ENCODE data around the gene BRICD5. TPM values are rescaled to one million over a fixed set of nuclear protein-coding genes. Genes with fewer than 3 reads are reported as not detected.
"Not testable (repeated sequence)": the region's sequence is repeated elsewhere in the genome, so short reads cannot be mapped to it uniquely, and the experiment has no call there.

The BRICD5 gene
- total RNA-seq, 1 donor from 2014 or later: 10.1 TPM

DNA sequence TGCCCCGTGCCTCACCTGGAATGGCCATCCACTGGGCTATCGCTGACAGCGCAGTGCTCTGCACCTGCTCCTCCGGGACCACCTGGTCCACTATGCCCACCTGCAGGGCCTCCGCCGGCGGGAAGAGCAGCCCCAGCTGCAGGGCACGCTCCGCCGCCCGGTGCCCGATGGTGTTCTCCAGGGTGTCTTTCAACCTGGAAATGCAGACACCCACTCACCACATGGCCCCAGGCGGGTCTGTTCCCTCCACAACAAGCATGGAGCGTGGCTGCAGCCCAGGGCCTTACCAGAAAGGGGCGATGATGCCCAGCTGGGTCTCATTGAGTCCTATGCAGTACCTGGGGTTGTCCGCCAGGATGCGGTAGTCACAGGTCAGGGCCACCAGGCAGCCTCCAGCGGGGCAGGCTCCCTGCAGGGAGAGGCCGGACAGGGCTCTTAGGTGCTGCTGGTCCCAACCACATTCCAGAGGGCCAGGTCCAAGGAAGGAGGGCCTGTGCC is 32.4 kb upstream of the BRICD5 start:
- TF ChIP-seq, protein P1, sequence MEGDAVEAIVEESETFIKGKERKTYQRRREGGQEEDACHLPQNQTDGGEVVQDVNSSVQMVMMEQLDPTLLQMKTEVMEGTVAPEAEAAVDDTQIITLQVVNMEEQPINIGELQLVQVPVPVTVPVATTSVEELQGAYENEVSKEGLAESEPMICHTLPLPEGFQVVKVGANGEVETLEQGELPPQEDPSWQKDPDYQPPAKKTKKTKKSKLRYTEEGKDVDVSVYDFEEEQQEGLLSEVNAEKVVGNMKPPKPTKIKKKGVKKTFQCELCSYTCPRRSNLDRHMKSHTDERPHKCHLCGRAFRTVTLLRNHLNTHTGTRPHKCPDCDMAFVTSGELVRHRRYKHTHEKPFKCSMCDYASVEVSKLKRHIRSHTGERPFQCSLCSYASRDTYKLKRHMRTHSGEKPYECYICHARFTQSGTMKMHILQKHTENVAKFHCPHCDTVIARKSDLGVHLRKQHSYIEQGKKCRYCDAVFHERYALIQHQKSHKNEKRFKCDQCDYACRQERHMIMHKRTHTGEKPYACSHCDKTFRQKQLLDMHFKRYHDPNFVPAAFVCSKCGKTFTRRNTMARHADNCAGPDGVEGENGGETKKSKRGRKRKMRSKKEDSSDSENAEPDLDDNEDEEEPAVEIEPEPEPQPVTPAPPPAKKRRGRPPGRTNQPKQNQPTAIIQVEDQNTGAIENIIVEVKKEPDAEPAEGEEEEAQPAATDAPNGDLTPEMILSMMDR (conservative IDR thresholded peaks at IDR 0.05; ENCODE audit: low read depth, low read length): no peak
- no peak for DNase-seq (ENCODE audit: low read depth)
- H3K4me3 ChIP-seq (ENCODE audit: low read depth, low read length): no peak overlapping the region

DNA sequence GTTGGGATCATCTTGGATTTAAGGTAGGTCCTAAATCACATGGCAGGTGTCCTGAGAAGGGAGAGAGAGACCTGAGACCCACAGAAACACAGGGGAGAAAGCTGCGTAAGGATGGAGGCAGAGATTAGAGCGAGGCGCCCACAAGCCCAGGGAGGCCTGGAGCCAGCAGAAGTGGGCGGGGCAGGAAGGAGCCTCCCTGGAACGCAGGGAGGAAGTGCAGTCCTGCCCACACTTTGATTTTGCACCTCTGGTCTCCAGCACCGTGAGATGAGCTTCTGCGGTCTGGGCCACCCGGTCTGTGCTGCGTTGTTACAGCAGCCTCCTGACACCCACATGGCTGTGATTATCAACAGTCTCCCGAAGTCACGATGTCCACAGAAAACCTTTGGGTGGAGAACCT is 31.9 kb upstream of the BRICD5 start:
- no peak for DNase-seq (ENCODE audit: low read depth)
- H3K4me3 ChIP-seq (ENCODE audit: low read depth, low read length): no peak overlapping the region
- TF ChIP-seq, protein P1 (conservative IDR thresholded peaks at IDR 0.05; ENCODE audit: low read depth, low read length): no peak

DNA sequence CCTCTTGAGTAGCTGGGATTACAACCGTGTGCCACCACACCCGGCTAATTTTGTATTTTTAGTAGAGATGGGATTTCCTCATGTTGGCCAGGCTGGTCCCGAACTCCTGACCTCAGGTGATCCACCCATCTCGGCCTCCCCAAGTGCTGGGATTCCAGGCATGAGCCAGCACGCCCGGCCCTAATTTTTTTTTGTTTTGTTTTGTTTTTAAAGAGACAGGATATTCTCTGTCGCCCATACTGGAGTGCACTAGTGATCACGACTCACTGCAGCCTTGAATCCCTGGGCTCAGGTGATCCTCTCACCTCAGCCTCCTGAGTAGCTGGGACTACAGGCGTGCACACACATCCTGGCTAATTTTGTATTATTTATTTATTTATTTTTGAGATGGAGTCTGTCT is 29.7 kb upstream of the BRICD5 start:
- DNase-seq (ENCODE audit: low read depth); H3K4me3 ChIP-seq (ENCODE audit: low read depth, low read length): not testable (repeated sequence)

DNA sequence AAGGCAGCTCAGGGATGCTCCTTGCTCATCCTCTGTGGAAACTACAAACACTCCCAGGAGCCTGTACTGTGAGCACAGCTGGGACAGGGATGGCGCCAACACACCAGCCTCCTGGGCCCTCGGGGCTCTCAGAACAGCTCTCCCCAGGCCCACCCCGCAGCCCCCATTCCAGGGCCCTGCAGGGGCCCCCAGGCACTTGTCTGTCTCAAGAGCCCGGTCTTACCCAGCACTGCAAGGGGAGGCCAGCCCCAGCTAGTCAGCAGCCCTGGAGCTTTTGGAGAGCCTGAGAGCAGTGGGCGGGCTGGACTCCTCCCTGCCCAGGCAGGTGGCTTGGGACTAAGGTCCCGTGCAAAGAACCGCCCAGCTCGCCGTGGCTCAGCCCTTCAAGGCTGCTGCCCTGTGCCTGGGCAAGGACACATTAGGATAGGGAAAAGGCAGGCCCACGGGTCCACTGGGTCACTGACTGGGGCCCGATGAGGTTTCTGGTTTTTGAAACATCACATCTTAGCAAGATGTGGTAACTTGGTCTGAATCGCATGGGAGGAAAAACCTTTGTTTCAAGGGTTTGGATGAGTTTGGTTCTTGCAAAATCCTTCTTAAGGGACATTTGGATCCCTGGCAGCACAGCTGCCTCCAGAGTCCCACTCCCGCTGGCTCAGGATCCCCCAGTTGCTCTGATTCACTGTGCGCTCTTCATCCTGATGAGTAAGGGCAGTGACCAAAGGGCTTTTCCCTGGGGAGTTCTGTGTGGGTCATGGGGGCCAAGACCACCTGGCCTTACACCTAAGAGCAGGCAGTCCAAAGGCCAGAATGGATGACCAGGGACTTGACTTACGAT is 28.4 kb upstream of the BRICD5 start:
- no peak overlapping the region for H3K4me3 ChIP-seq (ENCODE audit: low read depth, low read length)

DNA sequence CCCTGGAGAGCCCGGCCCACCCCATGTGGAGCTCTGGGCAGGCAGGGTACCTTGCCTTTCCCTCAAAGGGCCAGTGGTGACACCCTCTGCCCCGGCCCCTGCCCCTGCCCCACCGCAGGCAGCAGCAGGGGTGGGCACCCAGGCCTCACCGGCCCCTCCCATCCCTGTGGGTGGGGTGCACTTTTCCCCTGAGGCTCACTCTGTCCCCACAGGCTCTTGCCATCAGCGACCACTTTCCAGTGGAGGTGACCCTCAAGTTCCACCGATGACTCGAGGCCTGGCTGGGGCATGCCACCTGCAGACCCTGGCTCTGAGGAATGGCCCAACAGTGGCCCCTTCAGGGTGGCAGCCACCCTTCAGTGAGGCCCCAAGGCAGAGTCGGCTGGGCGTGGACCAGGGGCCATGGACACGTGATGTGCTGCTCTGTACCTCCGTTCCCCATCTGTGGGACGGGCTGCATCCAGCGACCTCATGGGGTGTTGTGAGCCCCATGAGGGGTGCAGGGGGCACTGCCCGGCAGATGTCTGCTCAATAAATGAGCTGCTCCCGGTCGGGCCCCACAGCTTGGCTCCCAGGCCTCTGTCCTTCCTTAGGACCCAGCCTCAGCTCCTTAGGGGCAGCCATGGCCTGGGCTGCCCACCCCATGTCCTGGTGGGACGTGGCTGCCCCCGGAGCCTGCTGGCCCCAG is 27.6 kb upstream of the BRICD5 start:
- H3K4me3 ChIP-seq (ENCODE audit: low read depth, low read length): no peak overlapping the region
- TF ChIP-seq, protein P1 (conservative IDR thresholded peaks at IDR 0.05; ENCODE audit: low read depth, low read length): no peak
- DNase-seq (ENCODE audit: low read depth): no peak

More for the DNA sequence above, 28.4 kb upstream of the BRICD5 start:
- no peak for DNase-seq (ENCODE audit: low read depth)
- TF ChIP-seq, protein P1 (conservative IDR thresholded peaks at IDR 0.05; ENCODE audit: low read depth, low read length): no peak

DNA sequence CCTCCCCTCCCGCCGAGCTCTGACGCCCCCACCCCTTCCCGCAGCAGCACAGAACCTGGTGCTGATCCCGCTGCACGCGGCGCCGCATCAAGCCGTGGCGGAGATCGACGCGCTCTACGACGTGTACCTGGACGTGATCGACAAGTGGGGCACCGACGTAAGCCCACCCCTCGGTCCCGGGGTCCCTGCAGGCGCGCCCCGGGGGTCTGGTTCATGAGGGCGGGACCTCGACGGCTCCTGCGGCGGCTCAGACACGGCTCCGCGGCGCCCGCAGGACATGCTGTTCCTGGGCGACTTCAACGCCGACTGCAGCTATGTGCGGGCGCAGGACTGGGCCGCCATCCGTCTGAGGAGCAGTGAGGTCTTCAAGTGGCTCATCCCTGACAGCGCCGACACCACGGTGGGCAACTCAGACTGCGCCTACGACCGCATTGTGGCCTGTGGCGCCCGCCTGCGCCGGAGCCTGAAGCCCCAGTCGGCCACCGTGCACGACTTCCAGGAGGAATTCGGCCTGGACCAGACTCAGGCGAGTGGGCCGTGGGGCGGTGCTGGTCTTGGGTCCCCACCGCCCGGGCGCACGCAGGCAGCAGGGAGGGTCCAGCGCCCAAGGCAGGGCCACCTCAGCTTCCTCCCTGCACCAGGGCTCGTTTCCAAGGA is 27.0 kb upstream of the BRICD5 start:
- DNase-seq (ENCODE audit: low read depth): no peak
- TF ChIP-seq, protein P1 (conservative IDR thresholded peaks at IDR 0.05; ENCODE audit: low read depth, low read length): no peak
- no peak overlapping the region for H3K4me3 ChIP-seq (ENCODE audit: low read depth, low read length)

DNA sequence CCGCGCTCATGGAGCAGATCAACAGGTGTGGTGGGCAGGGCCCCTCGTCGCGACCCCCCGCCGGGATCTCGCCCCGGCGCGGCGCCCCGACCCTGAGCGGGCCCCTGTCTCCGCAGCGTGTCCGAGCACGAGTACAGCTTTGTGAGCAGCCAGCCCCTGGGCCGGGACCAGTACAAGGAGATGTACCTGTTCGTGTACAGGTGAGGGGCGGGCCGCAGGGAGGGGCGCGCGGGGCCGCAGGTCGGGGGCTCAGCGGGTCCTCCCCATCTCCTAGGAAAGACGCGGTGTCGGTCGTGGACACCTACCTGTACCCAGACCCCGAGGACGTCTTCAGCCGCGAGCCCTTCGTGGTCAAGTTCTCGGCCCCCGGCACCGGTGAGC is 26.4 kb upstream of the BRICD5 start:
- TF ChIP-seq, protein P1 (conservative IDR thresholded peaks at IDR 0.05; ENCODE audit: low read depth, low read length): no peak
- DNase-seq (ENCODE audit: low read depth): no peak
- no peak overlapping the region for H3K4me3 ChIP-seq (ENCODE audit: low read depth, low read length)

Data from epithelial cell of proximal tubule (primary cell).